Suprapubic skin (tissue), 4 donors: ENCODE data around the gene MYO15B.

ENCODE experiments used
- CTCF ChIP-seq, 2 donors: fragments of 200-600 bp in 1 of 2; fragments of 450-650 bp in 1 of 2; sonication (generic) in 1 of 2; IDR thresholded peaks; one replicate each; pipeline ENCODE4 v1.5.1; 2016 to 2019; ENCODE audit warnings: antibody characterized with exemption in 2 of 2, mild to moderate bottlenecking in 1 of 2, moderate library complexity in 1 of 2
- EP300 ChIP-seq: sonication (generic); formaldehyde crosslinking; IDR thresholded peaks from one replicate; pipeline ENCODE4 v1.6.1; 2017; ENCODE audit warnings: antibody characterized with exemption
- POLR2A ChIP-seq, 2 donors: fragments of 450-650 bp; IDR thresholded peaks; one replicate each; pipeline ENCODE4 v1.6.1; 2017; ENCODE audit warnings: antibody characterized with exemption in 2 of 2, mild to moderate bottlenecking in 2 of 2, moderate library complexity in 2 of 2
- POLR2AphosphoS5 ChIP-seq, 3 donors: sonication (generic); formaldehyde crosslinking; IDR thresholded peaks; one replicate each; pipeline ENCODE4 v1.6.1; 2017; ENCODE audit warnings: antibody characterized with exemption in 3 of 3

- TF ChIP-seq CTCF (IDR thresholded peaks at IDR 0.05) = no peak
- no peak for TF ChIP-seq POLR2AphosphoS5 (IDR thresholded peaks at IDR 0.05)
- TF ChIP-seq POLR2A (IDR thresholded peaks at IDR 0.05) = no peak
- TF ChIP-seq EP300 = no peak
These were observed 74.9 kb downstream of the MYO15B start for GRCh38 chr17:75662511-75662910.
